HL-60 (cell line): ENCODE data around the gene TSKS.

ENCODE experiments used
- DNase-seq, 2 experiments: peaks; one replicate each; pipeline ENCODE4 v3.0.0-alpha.2; 2010 to 2020; ENCODE audit warnings: low read depth in 1 of 2, low spot score in 1 of 2
- H3K27ac ChIP-seq: fragments of 250-450 bp; sonication (Bioruptor Pico); replicated peaks from 2 replicates; pipeline ENCODE4 v1.5.1; 2020; ENCODE audit warnings: mild to moderate bottlenecking, moderate library complexity
- H3K27me3 ChIP-seq: fragments of 250-450 bp; sonication (Bioruptor Pico); 2 replicates; pipeline ENCODE4 v1.5.1; 2021; ENCODE audit warnings: mild to moderate bottlenecking, moderate library complexity; ENCODE audit not compliant: insufficient read depth, poor library complexity, severe bottlenecking
- H3K4me3 ChIP-seq: replicated peaks from 2 replicates; pipeline ENCODE4 v1.5.1; 2011; ENCODE audit warnings: mild to moderate bottlenecking, control low read depth, low read length; ENCODE audit not compliant: insufficient read depth
- GABPA ChIP-seq: IDR thresholded peaks from 2 replicates; pipeline ENCODE4 v1.6.1; 2012; ENCODE audit warnings: low read depth
- POLR2AphosphoS5 ChIP-seq: IDR thresholded peaks from 2 replicates; pipeline ENCODE4 v1.6.1; 2012; ENCODE audit warnings: low read depth
- SPI1 ChIP-seq: IDR thresholded peaks from 2 replicates; pipeline ENCODE4 v1.6.1; 2012; ENCODE audit warnings: low read depth, mild to moderate bottlenecking, borderline replicate concordance
- TF ChIP-seq, protein P1 (sequence below): IDR thresholded peaks from 2 replicates; pipeline ENCODE4 v1.6.1; 2012; ENCODE audit warnings: low read depth; ENCODE audit not compliant: insufficient replicate concordance
- TF ChIP-seq, protein P2 (sequence below): IDR thresholded peaks from one replicate; pipeline ENCODE4 v1.5.1; 2011; ENCODE audit warnings: low read length, control low read depth, inconsistent platforms; ENCODE audit not compliant: insufficient read depth

The TSKS gene

DNA sequence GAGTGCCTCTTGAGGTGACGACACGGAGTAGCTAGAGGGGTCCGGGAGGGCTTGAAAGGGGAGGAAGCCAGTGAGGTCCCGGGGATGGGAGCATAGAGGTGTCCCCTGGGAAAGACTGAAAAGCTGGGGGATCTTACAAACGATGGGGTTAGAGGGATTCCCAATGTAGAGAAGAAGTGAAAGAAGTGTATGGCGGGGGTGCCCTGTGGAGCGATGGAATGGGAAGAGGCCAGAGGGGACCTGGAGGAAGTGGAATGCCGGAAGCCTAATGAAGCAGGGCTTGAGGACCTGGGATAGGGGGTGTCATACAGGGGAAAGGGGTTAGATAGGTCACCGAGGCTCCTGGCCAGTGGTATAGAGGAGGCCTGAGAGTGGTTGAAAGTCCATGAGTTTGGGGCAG, 4.3 kb upstream of the TSKS start:
- H3K27ac ChIP-seq: peak overlapping the region; percentile 80
- H3K4me3 ChIP-seq: peak overlapping the region; percentile 93
- TF ChIP-seq GABPA (no peak), SPI1 (no peak), POLR2AphosphoS5 (no peak)
- TF ChIP-seq, protein P1, sequence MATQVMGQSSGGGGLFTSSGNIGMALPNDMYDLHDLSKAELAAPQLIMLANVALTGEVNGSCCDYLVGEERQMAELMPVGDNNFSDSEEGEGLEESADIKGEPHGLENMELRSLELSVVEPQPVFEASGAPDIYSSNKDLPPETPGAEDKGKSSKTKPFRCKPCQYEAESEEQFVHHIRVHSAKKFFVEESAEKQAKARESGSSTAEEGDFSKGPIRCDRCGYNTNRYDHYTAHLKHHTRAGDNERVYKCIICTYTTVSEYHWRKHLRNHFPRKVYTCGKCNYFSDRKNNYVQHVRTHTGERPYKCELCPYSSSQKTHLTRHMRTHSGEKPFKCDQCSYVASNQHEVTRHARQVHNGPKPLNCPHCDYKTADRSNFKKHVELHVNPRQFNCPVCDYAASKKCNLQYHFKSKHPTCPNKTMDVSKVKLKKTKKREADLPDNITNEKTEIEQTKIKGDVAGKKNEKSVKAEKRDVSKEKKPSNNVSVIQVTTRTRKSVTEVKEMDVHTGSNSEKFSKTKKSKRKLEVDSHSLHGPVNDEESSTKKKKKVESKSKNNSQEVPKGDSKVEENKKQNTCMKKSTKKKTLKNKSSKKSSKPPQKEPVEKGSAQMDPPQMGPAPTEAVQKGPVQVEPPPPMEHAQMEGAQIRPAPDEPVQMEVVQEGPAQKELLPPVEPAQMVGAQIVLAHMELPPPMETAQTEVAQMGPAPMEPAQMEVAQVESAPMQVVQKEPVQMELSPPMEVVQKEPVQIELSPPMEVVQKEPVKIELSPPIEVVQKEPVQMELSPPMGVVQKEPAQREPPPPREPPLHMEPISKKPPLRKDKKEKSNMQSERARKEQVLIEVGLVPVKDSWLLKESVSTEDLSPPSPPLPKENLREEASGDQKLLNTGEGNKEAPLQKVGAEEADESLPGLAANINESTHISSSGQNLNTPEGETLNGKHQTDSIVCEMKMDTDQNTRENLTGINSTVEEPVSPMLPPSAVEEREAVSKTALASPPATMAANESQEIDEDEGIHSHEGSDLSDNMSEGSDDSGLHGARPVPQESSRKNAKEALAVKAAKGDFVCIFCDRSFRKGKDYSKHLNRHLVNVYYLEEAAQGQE: no peak
- TF ChIP-seq, protein P2, sequence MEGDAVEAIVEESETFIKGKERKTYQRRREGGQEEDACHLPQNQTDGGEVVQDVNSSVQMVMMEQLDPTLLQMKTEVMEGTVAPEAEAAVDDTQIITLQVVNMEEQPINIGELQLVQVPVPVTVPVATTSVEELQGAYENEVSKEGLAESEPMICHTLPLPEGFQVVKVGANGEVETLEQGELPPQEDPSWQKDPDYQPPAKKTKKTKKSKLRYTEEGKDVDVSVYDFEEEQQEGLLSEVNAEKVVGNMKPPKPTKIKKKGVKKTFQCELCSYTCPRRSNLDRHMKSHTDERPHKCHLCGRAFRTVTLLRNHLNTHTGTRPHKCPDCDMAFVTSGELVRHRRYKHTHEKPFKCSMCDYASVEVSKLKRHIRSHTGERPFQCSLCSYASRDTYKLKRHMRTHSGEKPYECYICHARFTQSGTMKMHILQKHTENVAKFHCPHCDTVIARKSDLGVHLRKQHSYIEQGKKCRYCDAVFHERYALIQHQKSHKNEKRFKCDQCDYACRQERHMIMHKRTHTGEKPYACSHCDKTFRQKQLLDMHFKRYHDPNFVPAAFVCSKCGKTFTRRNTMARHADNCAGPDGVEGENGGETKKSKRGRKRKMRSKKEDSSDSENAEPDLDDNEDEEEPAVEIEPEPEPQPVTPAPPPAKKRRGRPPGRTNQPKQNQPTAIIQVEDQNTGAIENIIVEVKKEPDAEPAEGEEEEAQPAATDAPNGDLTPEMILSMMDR: no peak
- DNase-seq: peak in 1 of 2 experiments; percentile 35
- no peaks in the 10 kb centered on the region for H3K27me3 ChIP-seq

DNA sequence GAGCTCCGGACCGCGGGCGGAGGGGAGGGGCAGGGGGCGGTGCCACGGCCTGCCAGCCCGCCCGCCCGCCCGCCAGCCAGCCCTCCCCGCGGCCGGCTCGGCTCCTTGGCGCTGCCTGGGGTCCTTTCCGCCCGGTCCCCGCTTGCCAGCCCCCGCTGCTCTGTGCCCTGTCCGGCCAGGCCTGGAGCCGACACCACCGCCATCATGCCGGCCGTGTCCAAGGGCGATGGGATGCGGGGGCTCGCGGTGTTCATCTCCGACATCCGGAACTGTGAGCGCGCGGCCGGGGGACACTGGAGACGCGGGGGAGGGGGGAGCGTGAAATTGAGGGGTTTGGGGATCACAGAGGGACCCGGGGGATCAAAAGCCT, 3.8 kb upstream of the TSKS start, which contains the start of gene AP2A1:
TSS of gene AP2A1 (plus strand) at position 72 of the 370 bp plus-strand sequence. CDS start at position 205, 133 bp downstream.
- no peak for TF ChIP-seq POLR2AphosphoS5
- TF ChIP-seq GABPA: no peak
- peak within 1 kb of the TSS; percentile 86 for H3K27ac ChIP-seq
- no peaks in the 10 kb centered on the region for H3K27me3 ChIP-seq
- DNase-seq: no peak
- H3K4me3 ChIP-seq: peak within 1 kb of the TSS; percentile 93

- DNase-seq: peak; percentile 100
- peak; percentile 87 for TF ChIP-seq SPI1
- TF ChIP-seq GABPA: peak; percentile 72
- TF ChIP-seq, protein P1: peak; percentile 64
- peak; percentile 90 for TF ChIP-seq POLR2AphosphoS5
- TF ChIP-seq, protein P2: no peak
- Histone ChIP-seq H3K27me3 (no peaks in the 10 kb centered on the region), H3K27ac (peak overlapping the region; percentile 86), H3K4me3 (peak overlapping the region; percentile 18)
Measured at GRCh38 chr19:49766007-49766929, 3.2 kb upstream of the TSKS start.

GRCh38 chr19:49764341-49764740, 1.2 kb upstream of the TSKS start:
- Histone ChIP-seq H3K27ac (no peak overlapping the region), H3K27me3 (no peaks in the 10 kb centered on the region), H3K4me3 (no peak overlapping the region)
- DNase-seq: no peak
- TF ChIP-seq, protein P1: no peak
- TF ChIP-seq, protein P2: no peak
- TF ChIP-seq GABPA (no peak), POLR2AphosphoS5 (no peak), SPI1 (no peak)
